BJ (cell line): Measurements from ENCODE around the gene CD2. TPM values are rescaled to one million over a fixed set of nuclear protein-coding genes. Genes with fewer than 3 reads are reported as not detected.

Source experiments
- CTCF ChIA-PET: fragments of 350-600 bp; formaldehyde crosslinking; extraction: SDS; loops from one replicate; lab custom pipeline; 2021; ENCODE audit warnings: antibody characterized with exemption, inconsistent platforms; lab: Yijun Ruan, JAX
- POLR2A ChIA-PET: fragments of 300-600 bp; sonication (Branson Sonifier 250); formaldehyde crosslinking; extraction: SDS; loops from one replicate; lab custom pipeline; 2021; ENCODE audit warnings: antibody characterized with exemption; lab: Charles Lee
- DNase-seq: peaks from one replicate; pipeline ENCODE4 v3.0.0-alpha.2; 2011; ENCODE audit warnings: low read depth
- H3K27me3 ChIP-seq: 2 replicates; pipeline ENCODE4 v1.6.0; 2011; ENCODE audit warnings: low read length; ENCODE audit not compliant: control insufficient read depth, insufficient read depth
- H3K36me3 ChIP-seq: 2 replicates; pipeline ENCODE4 v1.5.1; 2011; ENCODE audit warnings: low read length; ENCODE audit not compliant: control insufficient read depth, insufficient read depth
- H3K4me3 ChIP-seq: 2 replicates; pipeline ENCODE4 v1.5.1; 2011; ENCODE audit warnings: low read depth, mild to moderate bottlenecking, control low read depth, low read length
- polyA plus RNA-seq: library from polyadenylated mRNA; depleted of rRNA; stranded (reverse); fragments of >200 nt; gene quantifications from 2 replicates; pipeline ENCODE4 v1.2.3, GENCODE V29; 2011
- TF ChIP-seq, protein P1 (sequence below): IDR thresholded peaks from 2 replicates; pipeline ENCODE4 v1.5.1; 2011; ENCODE audit warnings: low read depth, mild to moderate bottlenecking, control low read depth, inconsistent platforms, low read length, moderate library complexity; ENCODE audit not compliant: insufficient read depth

CD2 gene
- polyA plus RNA-seq, 1 experiment, result not detected

DNA sequence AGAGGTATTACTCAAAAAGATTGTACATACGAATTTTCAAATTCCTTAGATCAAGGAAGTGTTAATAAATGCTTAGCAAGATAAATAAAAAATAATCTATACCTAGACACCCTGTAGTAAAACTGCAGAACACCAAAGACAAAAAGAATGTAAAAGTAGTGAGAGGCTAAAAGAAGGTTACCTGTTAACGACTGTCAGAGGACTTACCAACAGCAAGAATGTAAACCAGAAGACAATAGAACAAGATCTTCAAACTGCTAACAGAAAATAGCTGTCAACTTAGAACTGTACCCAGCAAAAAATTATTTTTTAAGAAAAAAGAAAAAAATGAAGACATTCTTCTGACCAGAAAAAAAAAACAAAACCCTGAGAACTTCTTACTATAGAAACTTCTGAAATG, 51.2 kb downstream of the CD2 start:
- ChIA-PET POLR2A (no interaction called here), CTCF (interaction anchor here (1.2 kb wide), 1 partner anchor 10 kb away, joined by 3 read pairs; no protein-coding TSS in a partner anchor)
- Histone ChIP-seq H3K4me3 (no peak overlapping the region), H3K27me3 (peaks cover 2% of the 10 kb centered on the region; the same call in 1 of the 2 replicates), H3K36me3 (no peaks in the 10 kb centered on the region)
- TF ChIP-seq, protein P1, sequence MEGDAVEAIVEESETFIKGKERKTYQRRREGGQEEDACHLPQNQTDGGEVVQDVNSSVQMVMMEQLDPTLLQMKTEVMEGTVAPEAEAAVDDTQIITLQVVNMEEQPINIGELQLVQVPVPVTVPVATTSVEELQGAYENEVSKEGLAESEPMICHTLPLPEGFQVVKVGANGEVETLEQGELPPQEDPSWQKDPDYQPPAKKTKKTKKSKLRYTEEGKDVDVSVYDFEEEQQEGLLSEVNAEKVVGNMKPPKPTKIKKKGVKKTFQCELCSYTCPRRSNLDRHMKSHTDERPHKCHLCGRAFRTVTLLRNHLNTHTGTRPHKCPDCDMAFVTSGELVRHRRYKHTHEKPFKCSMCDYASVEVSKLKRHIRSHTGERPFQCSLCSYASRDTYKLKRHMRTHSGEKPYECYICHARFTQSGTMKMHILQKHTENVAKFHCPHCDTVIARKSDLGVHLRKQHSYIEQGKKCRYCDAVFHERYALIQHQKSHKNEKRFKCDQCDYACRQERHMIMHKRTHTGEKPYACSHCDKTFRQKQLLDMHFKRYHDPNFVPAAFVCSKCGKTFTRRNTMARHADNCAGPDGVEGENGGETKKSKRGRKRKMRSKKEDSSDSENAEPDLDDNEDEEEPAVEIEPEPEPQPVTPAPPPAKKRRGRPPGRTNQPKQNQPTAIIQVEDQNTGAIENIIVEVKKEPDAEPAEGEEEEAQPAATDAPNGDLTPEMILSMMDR, result no peak
- DNase-seq, result no peak

DNA sequence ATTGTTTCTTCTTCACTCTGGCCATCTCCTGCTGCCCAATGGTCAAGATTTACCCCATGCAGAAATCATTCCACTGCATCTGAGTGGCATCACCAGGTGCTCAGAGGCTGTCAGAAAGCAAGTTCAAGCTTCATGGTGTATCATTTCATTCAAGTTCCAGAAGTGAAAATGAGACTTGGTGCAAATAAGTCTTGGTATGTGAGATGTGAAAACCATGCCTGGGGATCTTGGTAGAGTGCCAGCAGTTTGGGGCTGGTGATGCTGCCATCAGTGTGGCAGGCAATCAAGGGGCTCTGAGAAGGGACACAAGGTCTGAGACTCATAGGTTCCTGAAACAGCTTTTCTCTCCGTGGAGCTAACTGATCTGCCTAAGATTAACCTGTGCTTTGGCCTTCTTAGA, 52.0 kb downstream of the CD2 start:
- no peak for DNase-seq
- CTCF ChIA-PET, result no interaction called here
- POLR2A ChIA-PET, result no interaction called here
- TF ChIP-seq, protein P1, result no peak
- H3K36me3 ChIP-seq, result no peaks in the 10 kb centered on the region
- no peak overlapping the region for H3K4me3 ChIP-seq
- peaks cover 2% of the 10 kb centered on the region; the same call in 1 of the 2 replicates for H3K27me3 ChIP-seq

DNA sequence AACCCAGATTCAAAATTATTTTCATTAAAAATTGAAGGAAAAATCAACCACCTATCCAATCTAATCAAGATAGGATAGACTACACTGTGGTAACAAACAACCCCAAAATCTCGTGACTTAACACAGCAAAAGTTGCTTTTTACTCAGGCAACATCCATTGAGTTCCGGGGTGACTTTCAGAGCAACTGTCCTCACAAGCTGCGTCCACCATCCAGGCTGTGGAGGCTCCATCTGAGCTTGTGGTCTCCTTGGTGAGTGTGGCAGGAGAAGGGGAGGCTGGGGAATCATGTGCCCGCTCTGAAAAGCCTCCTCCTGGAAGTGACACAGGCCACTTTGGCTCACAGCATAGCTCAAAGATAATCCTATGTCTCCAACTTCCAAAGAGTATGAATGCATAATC, 52.4 kb downstream of the CD2 start:
- no peak for DNase-seq

DNA sequence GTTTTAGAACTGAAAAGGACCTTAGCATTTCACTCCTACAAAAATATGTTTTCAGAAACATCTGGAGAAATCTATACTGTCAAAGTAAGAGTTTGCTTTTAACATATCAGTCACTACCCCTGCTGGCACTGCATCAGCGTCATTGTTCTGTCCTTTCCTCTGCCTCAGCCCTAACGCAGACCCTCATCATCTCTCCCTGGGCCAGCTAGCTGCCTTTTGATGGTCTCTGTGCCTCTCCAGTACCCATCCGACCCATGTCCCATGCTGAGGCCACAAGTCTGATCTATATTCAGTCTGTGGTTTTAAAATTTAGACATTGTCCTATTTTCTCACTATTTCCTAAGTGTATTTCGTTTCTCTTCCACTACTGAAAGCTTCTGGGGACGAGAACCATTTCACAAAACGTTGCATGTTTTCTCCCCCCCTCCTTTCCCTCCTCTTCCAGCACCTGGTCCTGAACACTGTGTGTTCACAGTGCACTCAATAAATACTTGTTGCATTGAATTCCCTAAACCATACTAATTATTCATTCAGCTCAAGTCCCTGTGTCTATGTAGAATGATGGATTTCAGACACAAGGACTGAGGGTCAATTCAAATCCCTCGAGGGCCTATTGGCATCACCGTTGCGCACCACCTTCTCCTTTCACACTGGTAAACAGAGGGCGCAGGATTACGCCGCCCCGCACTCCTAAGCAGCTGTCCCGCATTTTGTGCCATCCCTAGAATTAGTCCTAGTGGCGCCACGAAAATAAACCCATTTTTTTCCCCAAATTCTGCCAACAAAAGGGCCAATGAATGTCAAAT, 53.4 kb downstream of the CD2 start:
- ChIA-PET POLR2A (no interaction called here), CTCF (no interaction called here)
- Histone ChIP-seq H3K27me3 (peaks cover 2% of the 10 kb centered on the region; the same call in 1 of the 2 replicates), H3K36me3 (no peaks in the 10 kb centered on the region), H3K4me3 (no peak overlapping the region)
- TF ChIP-seq, protein P1, result no peak
- no peak for DNase-seq

More for the DNA sequence above, 52.4 kb downstream of the CD2 start:
- no peaks in the 10 kb centered on the region for H3K36me3 ChIP-seq
- TF ChIP-seq, protein P1, result no peak
- no peak overlapping the region for H3K4me3 ChIP-seq
- H3K27me3 ChIP-seq, result peaks cover 2% of the 10 kb centered on the region; the same call in 1 of the 2 replicates
- CTCF ChIA-PET, result no interaction called here
- POLR2A ChIA-PET, result no interaction called here

DNA sequence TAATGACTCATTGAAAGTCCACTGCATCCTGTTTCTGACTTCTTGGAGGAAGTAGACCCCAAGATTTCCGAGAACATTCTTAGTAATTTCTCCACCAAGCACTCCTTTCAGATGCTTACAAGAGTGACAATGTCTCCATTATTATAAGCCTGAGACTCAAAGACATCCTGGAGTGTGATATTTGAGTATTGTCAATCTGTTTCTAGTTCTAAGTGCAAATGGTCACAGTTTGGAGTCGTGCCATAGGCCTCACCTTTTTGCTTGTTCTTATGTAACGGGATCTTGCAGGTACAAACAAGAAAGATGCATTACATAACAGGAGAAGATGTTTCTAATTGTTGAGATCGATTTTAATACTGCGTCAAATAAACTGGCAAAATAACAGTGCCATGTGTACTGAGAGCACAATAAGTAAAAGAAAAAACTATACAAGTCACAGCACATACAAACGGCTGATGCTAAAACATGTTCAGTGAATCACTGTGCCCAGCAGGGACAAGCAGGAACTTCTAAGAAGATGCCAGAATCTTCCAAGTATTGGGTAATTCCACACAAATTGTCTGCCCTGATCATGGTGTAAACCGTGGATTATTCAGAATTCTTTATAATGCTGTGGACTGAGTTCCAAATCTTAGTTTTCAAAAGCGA, 54.1 kb downstream of the CD2 start:
- no peak for DNase-seq
- TF ChIP-seq, protein P1, result no peak
- POLR2A ChIA-PET, result no interaction called here
- Histone ChIP-seq H3K36me3 (no peaks in the 10 kb centered on the region), H3K4me3 (no peak overlapping the region), H3K27me3 (peaks cover 2% of the 10 kb centered on the region; the same call in 1 of the 2 replicates)
- CTCF ChIA-PET, result no interaction called here
